Subcutaneous abdominal adipose tissue (tissue), 5 donors: ENCODE results near the gene XYLT1.
A peak's percentile ranks its signal among the peaks of the same experiment; 100 is the strongest.

ENCODE experiments used
- H3K27ac ChIP-seq: one replicate; pipeline ENCODE4 v1.7.0; 2013; ENCODE audit warnings: low read depth, mild to moderate bottlenecking, inconsistent platforms, low read length, moderate library complexity
- H3K27me3 ChIP-seq, 5 donors: one replicate each; pipeline ENCODE4 v1.7.0; 2013; ENCODE audit warnings: low read length in 5 of 5, inconsistent platforms in 1 of 5; ENCODE audit not compliant: control insufficient read depth in 5 of 5, insufficient read depth in 4 of 5
- H3K36me3 ChIP-seq, 5 donors: one replicate each; pipeline ENCODE4 v1.7.0; 2013; ENCODE audit warnings: low read length in 5 of 5; ENCODE audit not compliant: control insufficient read depth in 5 of 5, insufficient read depth in 5 of 5
- H3K4me1 ChIP-seq, 5 donors: one replicate each; pipeline ENCODE4 v1.7.0; 2013; ENCODE audit warnings: low read length in 5 of 5, mild to moderate bottlenecking in 3 of 5, moderate library complexity in 1 of 5; ENCODE audit not compliant: control insufficient read depth in 5 of 5, insufficient read depth in 5 of 5
- H3K4me3 ChIP-seq, 5 donors: one replicate each; pipeline ENCODE4 v1.7.0; 2013; ENCODE audit warnings: low read length in 5 of 5, low read depth in 1 of 5
- H3K9ac ChIP-seq, 5 donors: one replicate each; pipeline ENCODE4 v1.7.0; 2013; ENCODE audit warnings: low read length in 5 of 5, mild to moderate bottlenecking in 4 of 5, moderate library complexity in 3 of 5
- H3K9me3 ChIP-seq, 5 donors: one replicate each; pipeline ENCODE4 v1.7.0; 2013; ENCODE audit warnings: low read length in 5 of 5; ENCODE audit not compliant: control insufficient read depth in 5 of 5
- donor health status: healthy.
- donor health status: healthy.
- donor health status: healthy.
- donor health status: healthy.
- donor health status: healthy.

The XYLT1 gene

GRCh38 chr16:17325476-17326143 lies 145.2 kb downstream of the XYLT1 start:
- Histone ChIP-seq H3K4me3 (no peak overlapping the region), H3K9ac (no peak overlapping the region), H3K9me3 (no peaks in the 10 kb centered on the region), H3K4me1 (peaks cover 6 to 34% (median 24%) of the 10 kb centered on the region in 5 donors), H3K27ac (no peak overlapping the region), H3K36me3 (no peaks in the 10 kb centered on the region), H3K27me3 (no peaks in the 10 kb centered on the region)

GRCh38 chr16:17324451-17324850 lies 146.3 kb downstream of the XYLT1 start:
- no peaks in the 10 kb centered on the region for H3K36me3 ChIP-seq
- H3K4me1 ChIP-seq = peaks cover 6 to 25% (median 21%) of the 10 kb centered on the region in 5 donors
- no peak overlapping the region for H3K4me3 ChIP-seq
- no peak overlapping the region for H3K27ac ChIP-seq
- no peak overlapping the region for H3K9ac ChIP-seq
- H3K27me3 ChIP-seq = no peaks in the 10 kb centered on the region
- no peaks in the 10 kb centered on the region for H3K9me3 ChIP-seq

- no peak overlapping the region for H3K9ac ChIP-seq
- H3K27me3 ChIP-seq = no peaks in the 10 kb centered on the region
- no peaks in the 10 kb centered on the region for H3K9me3 ChIP-seq
- no peaks in the 10 kb centered on the region for H3K36me3 ChIP-seq
- H3K4me3 ChIP-seq = no peak overlapping the region
- peaks cover 4 to 15% (median 12%) of the 10 kb centered on the region in 5 donors for H3K4me1 ChIP-seq
- H3K27ac ChIP-seq = no peak overlapping the region
These were observed 147.6 kb downstream of the XYLT1 start for GRCh38 chr16:17323171-17323570.

GRCh38 chr16:17321824-17322223 lies 148.9 kb downstream of the XYLT1 start:
- Histone ChIP-seq H3K36me3 (no peaks in the 10 kb centered on the region), H3K27me3 (no peaks in the 10 kb centered on the region), H3K9ac (no peak overlapping the region), H3K4me1 (peaks cover 4 to 15% (median 12%) of the 10 kb centered on the region in 5 donors), H3K9me3 (no peaks in the 10 kb centered on the region), H3K27ac (no peak overlapping the region), H3K4me3 (no peak overlapping the region)

- H3K9me3 ChIP-seq = no peaks in the 10 kb centered on the region
- H3K36me3 ChIP-seq = no peaks in the 10 kb centered on the region
- H3K4me1 ChIP-seq = peaks cover 4 to 15% (median 12%) of the 10 kb centered on the region in 5 donors
- H3K4me3 ChIP-seq = no peak overlapping the region
- H3K27ac ChIP-seq = no peak overlapping the region
- no peaks in the 10 kb centered on the region for H3K27me3 ChIP-seq
- H3K9ac ChIP-seq = no peak overlapping the region
These were observed 150.8 kb downstream of the XYLT1 start for GRCh38 chr16:17320009-17320408.

- H3K4me3 ChIP-seq = no peak overlapping the region
- peaks cover 4 to 13% (median 9%) of the 10 kb centered on the region in 5 donors for H3K4me1 ChIP-seq
- H3K36me3 ChIP-seq = no peaks in the 10 kb centered on the region
- no peak overlapping the region for H3K9ac ChIP-seq
- H3K27me3 ChIP-seq = no peaks in the 10 kb centered on the region
- H3K27ac ChIP-seq = no peak overlapping the region
- no peaks in the 10 kb centered on the region for H3K9me3 ChIP-seq
These were observed 152.5 kb downstream of the XYLT1 start for GRCh38 chr16:17318238-17318637.

GRCh38 chr16:17316005-17316404 lies 154.8 kb downstream of the XYLT1 start:
- no peaks in the 10 kb centered on the region for H3K36me3 ChIP-seq
- H3K9ac ChIP-seq = no peak overlapping the region
- H3K4me3 ChIP-seq = no peak overlapping the region
- H3K9me3 ChIP-seq = no peaks in the 10 kb centered on the region
- no peak overlapping the region for H3K27ac ChIP-seq
- H3K27me3 ChIP-seq = no peaks in the 10 kb centered on the region
- peaks cover 0 to 11% (median 8%) of the 10 kb centered on the region in 5 donors for H3K4me1 ChIP-seq

- Histone ChIP-seq H3K4me1 (peaks cover 0 to 11% (median 8%) of the 10 kb centered on the region in 5 donors), H3K27ac (no peak overlapping the region), H3K9ac (no peak overlapping the region), H3K9me3 (no peaks in the 10 kb centered on the region), H3K27me3 (no peaks in the 10 kb centered on the region), H3K4me3 (no peak overlapping the region), H3K36me3 (no peaks in the 10 kb centered on the region)
These were observed 156.8 kb downstream of the XYLT1 start for GRCh38 chr16:17313793-17314547.

GRCh38 chr16:17313085-17313611 lies 157.6 kb downstream of the XYLT1 start:
- no peaks in the 10 kb centered on the region for H3K9me3 ChIP-seq
- peaks cover 0 to 11% (median 8%) of the 10 kb centered on the region in 5 donors for H3K4me1 ChIP-seq
- no peaks in the 10 kb centered on the region for H3K27me3 ChIP-seq
- no peak overlapping the region for H3K4me3 ChIP-seq
- no peaks in the 10 kb centered on the region for H3K36me3 ChIP-seq
- H3K27ac ChIP-seq = no peak overlapping the region
- peak overlapping the region in 1 of 5 donors; percentile 15 for H3K9ac ChIP-seq

GRCh38 chr16:17312094-17312710 lies 158.6 kb downstream of the XYLT1 start:
- Histone ChIP-seq H3K9ac (no peak overlapping the region), H3K27ac (no peak overlapping the region), H3K36me3 (no peaks in the 10 kb centered on the region), H3K4me1 (peaks cover 0 to 11% (median 8%) of the 10 kb centered on the region in 5 donors), H3K9me3 (no peaks in the 10 kb centered on the region), H3K4me3 (no peak overlapping the region), H3K27me3 (no peaks in the 10 kb centered on the region)
